Measurements from ENCODE around the gene ZNF74.
A peak's percentile ranks its signal among the peaks of the same experiment; 100 is the strongest.

ZNF74 gene

GRCh38 chr22:20429254-20430100 is 35.5 kb downstream of the ZNF74 start:
- H3K27me3 ChIP-seq (replicated peaks; ENCODE audit: control insufficient read depth, insufficient read depth, low read length) = no peaks in the 10 kb centered on the region
- DNase-seq (ENCODE audit: low read depth) = no peak

DNA sequence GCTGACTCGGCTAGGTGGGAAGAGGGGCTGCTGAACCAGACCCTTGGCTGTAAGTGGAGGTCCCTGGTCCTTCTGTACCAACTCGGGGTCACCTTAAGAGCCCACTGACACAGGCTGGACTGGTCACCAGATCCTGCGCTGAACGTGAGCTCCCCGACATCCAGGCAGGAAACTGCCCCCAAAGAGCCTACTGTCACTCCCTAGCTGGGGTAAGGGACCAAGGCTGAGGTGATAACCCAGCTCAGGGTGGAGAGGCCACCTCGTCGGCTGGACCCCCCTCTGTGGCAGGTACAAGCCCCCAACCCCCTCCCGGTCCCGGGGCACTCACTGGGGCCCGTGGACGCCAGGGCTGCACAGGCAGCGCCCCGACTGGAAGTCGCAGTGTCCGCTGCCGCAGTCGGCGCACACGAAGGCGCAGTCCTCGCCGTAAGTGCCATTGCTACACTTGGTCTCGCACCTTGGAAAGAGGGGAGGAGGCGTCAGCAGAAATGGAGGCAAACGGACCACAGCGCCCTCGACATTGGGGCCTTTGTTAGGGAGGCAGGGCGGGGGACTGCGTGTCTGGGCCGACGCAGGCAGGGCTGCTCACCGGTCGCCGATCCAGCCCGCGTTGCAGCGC is 36.3 kb downstream of the ZNF74 start:
- Histone ChIP-seq H3K4me3 (ENCODE audit: low read length) (no peak overlapping the region), H3K36me3 (ENCODE audit: control insufficient read depth, insufficient read depth, low read length, severe bottlenecking) (peaks cover 18% of the 10 kb centered on the region), H3K9me3 (ENCODE audit: control insufficient read depth, low read length) (no peaks in the 10 kb centered on the region), H3K4me1 (ENCODE audit: control insufficient read depth, insufficient read depth, low read length) (no peaks in the 10 kb centered on the region), H3K9ac (ENCODE audit: low read length) (no peak overlapping the region), H3K27me3 (replicated peaks; ENCODE audit: control insufficient read depth, insufficient read depth, low read length) (no peaks in the 10 kb centered on the region)
- DNase-seq (ENCODE audit: low read depth) = no peak

More at GRCh38 chr22:20429254-20430100, 35.5 kb downstream of the ZNF74 start:
- Histone ChIP-seq H3K36me3 (ENCODE audit: control insufficient read depth, insufficient read depth, low read length, severe bottlenecking) (peaks cover 23% of the 10 kb centered on the region), H3K9me3 (ENCODE audit: control insufficient read depth, low read length) (no peaks in the 10 kb centered on the region), H3K4me3 (ENCODE audit: low read length) (no peak overlapping the region), H3K4me1 (ENCODE audit: control insufficient read depth, insufficient read depth, low read length) (no peaks in the 10 kb centered on the region), H3K9ac (ENCODE audit: low read length) (no peak overlapping the region)

DNA sequence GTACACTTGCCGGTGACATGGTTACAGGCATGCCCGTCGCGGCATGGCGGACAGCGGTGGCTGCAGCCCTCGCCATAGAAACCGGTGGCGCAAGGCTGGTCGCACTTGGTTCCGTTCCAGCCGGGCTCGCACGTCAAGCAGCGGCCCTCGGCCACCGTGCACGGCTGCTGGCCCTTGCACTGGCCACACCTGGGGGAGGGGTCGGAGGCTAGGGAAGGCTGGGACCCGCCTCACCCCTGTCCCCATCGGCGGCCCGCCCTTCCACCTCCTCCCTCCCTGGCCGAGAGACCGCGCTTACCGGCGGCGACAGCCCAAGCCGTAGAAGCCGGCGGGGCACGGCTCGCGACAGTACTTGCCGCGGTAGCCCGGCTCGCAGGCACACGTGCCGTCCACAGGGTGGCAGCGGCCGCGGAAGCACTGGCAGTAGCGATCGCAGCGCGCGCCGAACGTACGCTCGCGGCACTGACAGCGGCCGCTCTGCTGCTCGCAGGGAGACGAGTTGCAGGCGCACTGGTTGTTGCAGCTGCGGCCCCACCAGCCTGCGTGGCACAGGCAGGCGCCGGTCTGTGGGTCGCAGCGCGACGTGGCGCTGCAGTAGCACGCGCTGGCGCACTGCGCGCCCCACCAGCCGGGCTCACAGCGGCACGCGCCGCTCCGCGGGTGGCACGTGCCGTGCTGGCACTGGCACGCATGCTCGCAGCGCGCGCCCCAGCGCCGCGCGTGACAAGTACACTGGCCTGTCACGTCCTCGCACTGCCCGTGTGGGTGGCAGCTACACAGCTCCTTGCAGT is 37.0 kb downstream of the ZNF74 start:
- no peak for DNase-seq (ENCODE audit: low read depth)
- Histone ChIP-seq H3K4me1 (ENCODE audit: control insufficient read depth, insufficient read depth, low read length) (peaks cover 6% of the 10 kb centered on the region), H3K27me3 (replicated peaks; ENCODE audit: control insufficient read depth, insufficient read depth, low read length) (no peaks in the 10 kb centered on the region)

GRCh38 chr22:20431511-20432192 is 37.7 kb downstream of the ZNF74 start:
- DNase-seq (ENCODE audit: low read depth) = no peak
- Histone ChIP-seq H3K4me1 (ENCODE audit: control insufficient read depth, insufficient read depth, low read length) (peaks cover 6% of the 10 kb centered on the region), H3K9me3 (ENCODE audit: control insufficient read depth, low read length) (no peaks in the 10 kb centered on the region), H3K27me3 (replicated peaks; ENCODE audit: control insufficient read depth, insufficient read depth, low read length) (no peaks in the 10 kb centered on the region), H3K36me3 (ENCODE audit: control insufficient read depth, insufficient read depth, low read length, severe bottlenecking) (peaks cover 18% of the 10 kb centered on the region), H3K4me3 (ENCODE audit: low read length) (no peak overlapping the region), H3K9ac (ENCODE audit: low read length) (no peak overlapping the region)

More for the DNA sequence above, 37.0 kb downstream of the ZNF74 start:
- Histone ChIP-seq H3K36me3 (ENCODE audit: control insufficient read depth, insufficient read depth, low read length, severe bottlenecking) (peaks cover 18% of the 10 kb centered on the region), H3K9me3 (ENCODE audit: control insufficient read depth, low read length) (no peaks in the 10 kb centered on the region), H3K4me3 (ENCODE audit: low read length) (no peak overlapping the region), H3K9ac (ENCODE audit: low read length) (no peak overlapping the region)

DNA sequence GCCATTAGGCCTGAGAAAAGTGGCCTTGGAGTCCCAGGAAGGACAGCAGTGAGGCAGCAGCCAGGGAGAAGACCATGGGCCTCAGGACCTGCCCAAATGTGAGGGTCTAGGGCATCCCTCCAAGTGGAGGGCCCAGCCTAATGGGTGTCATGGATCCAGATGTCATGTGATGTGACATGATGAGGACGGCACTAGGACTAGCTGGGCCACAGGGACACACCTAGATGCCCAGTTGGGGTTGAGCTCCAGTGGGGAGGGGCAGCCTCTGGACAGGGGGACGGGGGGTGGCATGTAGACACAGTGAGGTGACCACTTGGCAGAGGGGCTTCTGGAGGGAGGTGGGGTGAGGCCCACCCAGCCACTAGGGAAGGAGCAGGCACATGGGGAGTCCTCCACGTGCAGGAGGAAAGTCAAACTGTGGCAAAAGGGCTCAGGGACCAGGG is 38.3 kb downstream of the ZNF74 start:
- no peaks in the 10 kb centered on the region for H3K27me3 ChIP-seq (replicated peaks; ENCODE audit: control insufficient read depth, insufficient read depth, low read length)

GRCh38 chr22:20433191-20433590 is 39.2 kb downstream of the ZNF74 start:
- Histone ChIP-seq H3K4me3 (ENCODE audit: low read length) (no peak overlapping the region), H3K36me3 (ENCODE audit: control insufficient read depth, insufficient read depth, low read length, severe bottlenecking) (peaks cover 7% of the 10 kb centered on the region), H3K9me3 (ENCODE audit: control insufficient read depth, low read length) (no peaks in the 10 kb centered on the region), H3K9ac (ENCODE audit: low read length) (no peak overlapping the region), H3K4me1 (ENCODE audit: control insufficient read depth, insufficient read depth, low read length) (peaks cover 8% of the 10 kb centered on the region), H3K27me3 (replicated peaks; ENCODE audit: control insufficient read depth, insufficient read depth, low read length) (no peaks in the 10 kb centered on the region)
- DNase-seq (ENCODE audit: low read depth) = no peak

More for the DNA sequence above, 38.3 kb downstream of the ZNF74 start:
- no peaks in the 10 kb centered on the region for H3K9me3 ChIP-seq (ENCODE audit: control insufficient read depth, low read length)
- no peak overlapping the region for H3K9ac ChIP-seq (ENCODE audit: low read length)
- DNase-seq (ENCODE audit: low read depth) = no peak
- H3K4me1 ChIP-seq (ENCODE audit: control insufficient read depth, insufficient read depth, low read length) = peaks cover 6% of the 10 kb centered on the region
- H3K4me3 ChIP-seq (ENCODE audit: low read length) = no peak overlapping the region
- H3K36me3 ChIP-seq (ENCODE audit: control insufficient read depth, insufficient read depth, low read length, severe bottlenecking) = peaks cover 13% of the 10 kb centered on the region

- Histone ChIP-seq H3K9ac (ENCODE audit: low read length) (no peak overlapping the region), H3K36me3 (ENCODE audit: control insufficient read depth, insufficient read depth, low read length, severe bottlenecking) (peaks cover 3% of the 10 kb centered on the region), H3K27me3 (replicated peaks; ENCODE audit: control insufficient read depth, insufficient read depth, low read length) (no peaks in the 10 kb centered on the region), H3K4me1 (ENCODE audit: control insufficient read depth, insufficient read depth, low read length) (peaks cover 12% of the 10 kb centered on the region), H3K4me3 (ENCODE audit: low read length) (no peak overlapping the region), H3K9me3 (ENCODE audit: control insufficient read depth, low read length) (no peaks in the 10 kb centered on the region)
- DNase-seq (ENCODE audit: low read depth) = no peak
Observed at GRCh38 chr22:20433686-20434241, 39.8 kb downstream of the ZNF74 start.

GRCh38 chr22:20434264-20434751 is 40.4 kb downstream of the ZNF74 start:
- no peak overlapping the region for H3K4me3 ChIP-seq (ENCODE audit: low read length)
- no peak overlapping the region for H3K9ac ChIP-seq (ENCODE audit: low read length)
- H3K27me3 ChIP-seq (replicated peaks; ENCODE audit: control insufficient read depth, insufficient read depth, low read length) = no peaks in the 10 kb centered on the region
- H3K36me3 ChIP-seq (ENCODE audit: control insufficient read depth, insufficient read depth, low read length, severe bottlenecking) = no peaks in the 10 kb centered on the region
- H3K9me3 ChIP-seq (ENCODE audit: control insufficient read depth, low read length) = no peaks in the 10 kb centered on the region
- DNase-seq (ENCODE audit: low read depth) = no peak
- peaks cover 18% of the 10 kb centered on the region for H3K4me1 ChIP-seq (ENCODE audit: control insufficient read depth, insufficient read depth, low read length)

GRCh38 chr22:20434773-20435172 is 40.8 kb downstream of the ZNF74 start:
- Histone ChIP-seq H3K4me3 (ENCODE audit: low read length) (no peak overlapping the region), H3K4me1 (ENCODE audit: control insufficient read depth, insufficient read depth, low read length) (peaks cover 20% of the 10 kb centered on the region), H3K9me3 (ENCODE audit: control insufficient read depth, low read length) (no peaks in the 10 kb centered on the region), H3K27me3 (replicated peaks; ENCODE audit: control insufficient read depth, insufficient read depth, low read length) (no peaks in the 10 kb centered on the region), H3K9ac (ENCODE audit: low read length) (no peak overlapping the region), H3K36me3 (ENCODE audit: control insufficient read depth, insufficient read depth, low read length, severe bottlenecking) (no peaks in the 10 kb centered on the region)
- no peak for DNase-seq (ENCODE audit: low read depth)

DNA sequence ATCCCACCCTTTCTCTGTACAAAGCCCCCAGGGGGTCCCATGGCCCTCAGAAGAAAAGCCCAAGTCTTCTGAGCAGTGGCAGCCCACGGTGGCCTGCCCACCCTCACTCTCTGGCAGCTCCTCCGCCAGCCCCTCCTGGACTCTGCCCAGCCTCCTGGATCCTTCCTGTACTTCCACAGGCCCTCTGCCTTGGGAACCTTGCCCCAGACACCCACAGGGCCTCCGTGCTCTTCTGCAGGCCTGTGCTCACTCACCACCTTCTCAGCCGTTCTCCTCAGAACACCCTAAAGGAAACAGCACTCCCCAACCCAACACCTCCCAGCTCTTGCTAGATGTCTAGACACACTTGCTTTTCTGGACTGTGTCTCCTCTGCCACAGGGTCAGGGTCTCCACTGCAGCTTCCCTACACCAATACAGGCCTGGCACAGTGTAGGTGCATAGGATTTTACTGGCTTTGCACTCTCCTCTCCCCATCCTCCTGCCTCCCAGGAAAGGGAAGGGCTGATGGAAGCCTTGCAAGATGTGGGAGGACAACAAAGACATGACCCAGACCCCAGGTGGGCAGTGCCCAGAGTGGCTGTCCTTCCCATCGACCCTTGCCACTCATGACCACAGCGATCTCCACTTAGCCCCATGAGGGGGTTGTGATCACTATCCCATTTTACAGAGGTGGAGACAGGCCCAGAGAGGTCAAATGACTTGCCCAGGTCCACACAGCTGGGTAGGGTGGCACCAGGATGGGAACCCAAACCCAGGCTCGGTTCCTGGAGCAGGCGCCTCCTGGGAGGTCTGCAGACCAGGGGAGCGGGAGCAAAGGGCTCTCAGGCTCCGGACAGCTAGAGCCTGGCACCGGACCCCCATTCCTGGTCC is 41.7 kb downstream of the ZNF74 start:
- peak overlapping the region; percentile 90 for H3K9ac ChIP-seq (ENCODE audit: low read length)
- H3K4me1 ChIP-seq (ENCODE audit: control insufficient read depth, insufficient read depth, low read length) = peaks cover 20% of the 10 kb centered on the region
- peak overlapping the region; percentile 96 for H3K4me3 ChIP-seq (ENCODE audit: low read length)
- H3K9me3 ChIP-seq (ENCODE audit: control insufficient read depth, low read length) = no peaks in the 10 kb centered on the region
- H3K36me3 ChIP-seq (ENCODE audit: control insufficient read depth, insufficient read depth, low read length, severe bottlenecking) = no peaks in the 10 kb centered on the region
- H3K27me3 ChIP-seq (replicated peaks; ENCODE audit: control insufficient read depth, insufficient read depth, low read length) = no peaks in the 10 kb centered on the region
- DNase-seq (ENCODE audit: low read depth) = peak; percentile 32
